H1 (cell line): ENCODE results near the gene DNMT1. TPM values are rescaled to one million over a fixed set of nuclear protein-coding genes. Genes with fewer than 3 reads are reported as not detected.

Experiments used
- BCL11A ChIP-seq, 2 experiments: IDR thresholded peaks; one replicate each; pipeline ENCODE4 v1.6.1; 2011; ENCODE audit warnings: low read depth in 2 of 2, low read length in 2 of 2, mild to moderate bottlenecking in 2 of 2
- BRCA1 ChIP-seq: IDR thresholded peaks from 2 replicates; pipeline ENCODE4 v1.6.1; 2012; ENCODE audit warnings: low read depth, low read length, improper control_type of control experiment
- CBX8 ChIP-seq: fragments of 300-800, 300-1000 bp; sonication (generic); IDR thresholded peaks from 2 replicates; pipeline ENCODE4 v1.7.1; 2016; ENCODE audit warnings: low read depth, low read length, borderline replicate concordance
- FOSL1 ChIP-seq: IDR thresholded peaks from 2 replicates; pipeline ENCODE4 v1.6.1; 2011; ENCODE audit warnings: mild to moderate bottlenecking, low read depth, low read length, moderate library complexity; ENCODE audit not compliant: insufficient read depth
- NRF1 ChIP-seq: IDR thresholded peaks from 2 replicates; pipeline ENCODE4 v1.6.1; 2011; ENCODE audit warnings: mild to moderate bottlenecking, low read depth, low read length, improper control_type of control experiment
- POU5F1 ChIP-seq: IDR thresholded peaks from 2 replicates; pipeline ENCODE4 v1.6.1; 2011; ENCODE audit warnings: low read depth, mild to moderate bottlenecking, low read length, moderate library complexity
- RBBP5 ChIP-seq: IDR thresholded peaks from 2 replicates; pipeline ENCODE4 v1.7.1; 2012; ENCODE audit warnings: low read depth, mild to moderate bottlenecking, inconsistent platforms, low read length, moderate library complexity, borderline replicate concordance
- RNF2 ChIP-seq: fragments of 200-900, 300-1000 bp; sonication (generic); IDR thresholded peaks from 2 replicates; pipeline ENCODE4 v1.7.1; 2016; ENCODE audit warnings: borderline replicate concordance, low read depth, mild to moderate bottlenecking, antibody characterized with exemption, low read length; ENCODE audit not compliant: poor library complexity, severe bottlenecking; ENCODE audit errors: missing control alignments
- TAF7 ChIP-seq: optimal IDR thresholded peaks from 2 replicates; pipeline ENCODE3; 2011; ENCODE audit warnings: low read depth, mild to moderate bottlenecking, inconsistent platforms, low read length, moderate library complexity, borderline replicate concordance
- ZNF274 ChIP-seq: IDR thresholded peaks from 2 replicates; pipeline ENCODE4 v1.7.0; 2012; ENCODE audit warnings: low read length, borderline replicate concordance; ENCODE audit errors: extremely low read depth
- polyA plus RNA-seq, 7 experiments: library from polyadenylated mRNA; depleted of rRNA in 3 of 7; stranded (reverse) in 5 of 7; unstranded in 2 of 7; fragments of >200 nt in 5 of 7; fragments of 200-250 nt in 2 of 7; gene quantifications; 1 replicate in 5 of 7; 2 replicates in 1 of 7; 4 replicates in 1 of 7; pipeline versions ENCODE4 v1.2.1 to v1.2.3, GENCODE V29; 2011 to 2013; ENCODE audit warnings: missing spikeins in 2 of 7, mixed read lengths in 2 of 7
- total RNA-seq: library from RNA; stranded (reverse); fragmentation: NEBNext Ultra II Directional; extraction: Animal tissue kit (Norgen Biotek cat#: 25700); gene quantifications from 2 replicates; pipeline ENCODE4 v1.2.1, GENCODE V29; 2021
- TF ChIP-seq, protein P1 (sequence below): fragments of 300-600 bp; sonication (generic); IDR thresholded peaks from 2 replicates; pipeline ENCODE4 v1.7.1; 2012; ENCODE audit warnings: low read length, moderate library complexity, mild to moderate bottlenecking, inconsistent platforms; ENCODE audit not compliant: insufficient replicate concordance

The DNMT1 gene
- total and polyA plus RNA-seq, 2 of the 8 experiments (the other 6 are each of a cell fraction or from before 2014, with no cell fraction given) = 101 to 210 TPM

GRCh38 chr19:10107817-10108367 lies 86.9 kb downstream of the DNMT1 start (continued):
- TF ChIP-seq, protein P1, sequence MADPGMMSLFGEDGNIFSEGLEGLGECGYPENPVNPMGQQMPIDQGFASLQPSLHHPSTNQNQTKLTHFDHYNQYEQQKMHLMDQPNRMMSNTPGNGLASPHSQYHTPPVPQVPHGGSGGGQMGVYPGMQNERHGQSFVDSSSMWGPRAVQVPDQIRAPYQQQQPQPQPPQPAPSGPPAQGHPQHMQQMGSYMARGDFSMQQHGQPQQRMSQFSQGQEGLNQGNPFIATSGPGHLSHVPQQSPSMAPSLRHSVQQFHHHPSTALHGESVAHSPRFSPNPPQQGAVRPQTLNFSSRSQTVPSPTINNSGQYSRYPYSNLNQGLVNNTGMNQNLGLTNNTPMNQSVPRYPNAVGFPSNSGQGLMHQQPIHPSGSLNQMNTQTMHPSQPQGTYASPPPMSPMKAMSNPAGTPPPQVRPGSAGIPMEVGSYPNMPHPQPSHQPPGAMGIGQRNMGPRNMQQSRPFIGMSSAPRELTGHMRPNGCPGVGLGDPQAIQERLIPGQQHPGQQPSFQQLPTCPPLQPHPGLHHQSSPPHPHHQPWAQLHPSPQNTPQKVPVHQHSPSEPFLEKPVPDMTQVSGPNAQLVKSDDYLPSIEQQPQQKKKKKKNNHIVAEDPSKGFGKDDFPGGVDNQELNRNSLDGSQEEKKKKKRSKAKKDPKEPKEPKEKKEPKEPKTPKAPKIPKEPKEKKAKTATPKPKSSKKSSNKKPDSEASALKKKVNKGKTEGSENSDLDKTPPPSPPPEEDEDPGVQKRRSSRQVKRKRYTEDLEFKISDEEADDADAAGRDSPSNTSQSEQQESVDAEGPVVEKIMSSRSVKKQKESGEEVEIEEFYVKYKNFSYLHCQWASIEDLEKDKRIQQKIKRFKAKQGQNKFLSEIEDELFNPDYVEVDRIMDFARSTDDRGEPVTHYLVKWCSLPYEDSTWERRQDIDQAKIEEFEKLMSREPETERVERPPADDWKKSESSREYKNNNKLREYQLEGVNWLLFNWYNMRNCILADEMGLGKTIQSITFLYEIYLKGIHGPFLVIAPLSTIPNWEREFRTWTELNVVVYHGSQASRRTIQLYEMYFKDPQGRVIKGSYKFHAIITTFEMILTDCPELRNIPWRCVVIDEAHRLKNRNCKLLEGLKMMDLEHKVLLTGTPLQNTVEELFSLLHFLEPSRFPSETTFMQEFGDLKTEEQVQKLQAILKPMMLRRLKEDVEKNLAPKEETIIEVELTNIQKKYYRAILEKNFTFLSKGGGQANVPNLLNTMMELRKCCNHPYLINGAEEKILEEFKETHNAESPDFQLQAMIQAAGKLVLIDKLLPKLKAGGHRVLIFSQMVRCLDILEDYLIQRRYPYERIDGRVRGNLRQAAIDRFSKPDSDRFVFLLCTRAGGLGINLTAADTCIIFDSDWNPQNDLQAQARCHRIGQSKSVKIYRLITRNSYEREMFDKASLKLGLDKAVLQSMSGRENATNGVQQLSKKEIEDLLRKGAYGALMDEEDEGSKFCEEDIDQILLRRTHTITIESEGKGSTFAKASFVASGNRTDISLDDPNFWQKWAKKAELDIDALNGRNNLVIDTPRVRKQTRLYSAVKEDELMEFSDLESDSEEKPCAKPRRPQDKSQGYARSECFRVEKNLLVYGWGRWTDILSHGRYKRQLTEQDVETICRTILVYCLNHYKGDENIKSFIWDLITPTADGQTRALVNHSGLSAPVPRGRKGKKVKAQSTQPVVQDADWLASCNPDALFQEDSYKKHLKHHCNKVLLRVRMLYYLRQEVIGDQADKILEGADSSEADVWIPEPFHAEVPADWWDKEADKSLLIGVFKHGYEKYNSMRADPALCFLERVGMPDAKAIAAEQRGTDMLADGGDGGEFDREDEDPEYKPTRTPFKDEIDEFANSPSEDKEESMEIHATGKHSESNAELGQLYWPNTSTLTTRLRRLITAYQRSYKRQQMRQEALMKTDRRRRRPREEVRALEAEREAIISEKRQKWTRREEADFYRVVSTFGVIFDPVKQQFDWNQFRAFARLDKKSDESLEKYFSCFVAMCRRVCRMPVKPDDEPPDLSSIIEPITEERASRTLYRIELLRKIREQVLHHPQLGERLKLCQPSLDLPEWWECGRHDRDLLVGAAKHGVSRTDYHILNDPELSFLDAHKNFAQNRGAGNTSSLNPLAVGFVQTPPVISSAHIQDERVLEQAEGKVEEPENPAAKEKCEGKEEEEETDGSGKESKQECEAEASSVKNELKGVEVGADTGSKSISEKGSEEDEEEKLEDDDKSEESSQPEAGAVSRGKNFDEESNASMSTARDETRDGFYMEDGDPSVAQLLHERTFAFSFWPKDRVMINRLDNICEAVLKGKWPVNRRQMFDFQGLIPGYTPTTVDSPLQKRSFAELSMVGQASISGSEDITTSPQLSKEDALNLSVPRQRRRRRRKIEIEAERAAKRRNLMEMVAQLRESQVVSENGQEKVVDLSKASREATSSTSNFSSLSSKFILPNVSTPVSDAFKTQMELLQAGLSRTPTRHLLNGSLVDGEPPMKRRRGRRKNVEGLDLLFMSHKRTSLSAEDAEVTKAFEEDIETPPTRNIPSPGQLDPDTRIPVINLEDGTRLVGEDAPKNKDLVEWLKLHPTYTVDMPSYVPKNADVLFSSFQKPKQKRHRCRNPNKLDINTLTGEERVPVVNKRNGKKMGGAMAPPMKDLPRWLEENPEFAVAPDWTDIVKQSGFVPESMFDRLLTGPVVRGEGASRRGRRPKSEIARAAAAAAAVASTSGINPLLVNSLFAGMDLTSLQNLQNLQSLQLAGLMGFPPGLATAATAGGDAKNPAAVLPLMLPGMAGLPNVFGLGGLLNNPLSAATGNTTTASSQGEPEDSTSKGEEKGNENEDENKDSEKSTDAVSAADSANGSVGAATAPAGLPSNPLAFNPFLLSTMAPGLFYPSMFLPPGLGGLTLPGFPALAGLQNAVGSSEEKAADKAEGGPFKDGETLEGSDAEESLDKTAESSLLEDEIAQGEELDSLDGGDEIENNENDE = no peak
- TF ChIP-seq POU5F1 (no peak), RBBP5 (no peak), BRCA1 (no peak), TAF7 (no peak), CBX8 (no peak), ZNF274 (no peak), BCL11A (IDR thresholded peaks at IDR 0.05; ENCODE audit: low read depth in 2 of 2, low read length in 2 of 2) (no peak), NRF1 (no peak), FOSL1 (no peak), RNF2 (no peak)
